Type B pancreatic cell (in vitro differentiated cells): Measurements from ENCODE around the gene ESX1. TPM values are rescaled to one million over a fixed set of nuclear protein-coding genes. Genes with fewer than 3 reads are reported as not detected.

ENCODE experiments used
- DNase-seq: peaks from one replicate; pipeline ENCODE4 v3.0.0; 2021; ENCODE audit warnings: mixed read lengths; ENCODE audit not compliant: unreplicated experiment; ENCODE audit errors: extremely low spot score
- H3K27ac Mint-ChIP-seq: 2 replicates; pipeline ENCODE4 v1.8.0; 2021; ENCODE audit warnings: mild to moderate bottlenecking, mixed read lengths
- H3K27me3 Mint-ChIP-seq: 2 replicates; pipeline ENCODE4 v1.8.0; 2021; ENCODE audit warnings: mixed read lengths
- H3K36me3 Mint-ChIP-seq: 2 replicates; pipeline ENCODE4 v1.8.0; 2021; ENCODE audit warnings: mixed read lengths
- H3K4me1 Mint-ChIP-seq: one replicate; pipeline ENCODE4 v1.8.0; 2021; ENCODE audit warnings: mixed read lengths; ENCODE audit not compliant: unreplicated experiment
- H3K4me3 Mint-ChIP-seq: 2 replicates; pipeline ENCODE4 v1.8.0; 2021; ENCODE audit warnings: mild to moderate bottlenecking, mixed read lengths
- H3K9me3 Mint-ChIP-seq: 2 replicates; pipeline ENCODE4 v1.8.0; 2021; ENCODE audit warnings: mixed read lengths
- total RNA-seq: library from RNA; stranded (reverse); gene quantifications from 2 replicates; pipeline ENCODE4 v1.2.1, GENCODE V29; 2021; ENCODE audit warnings: low replicate concordance
- TF ChIP-seq, protein P1 (sequence below): fragments of 200-600 bp; sonication (generic); conservative IDR thresholded peaks from 2 replicates; pipeline ENCODE4 v1.5.0; 2021; ENCODE audit warnings: antibody characterized with exemption, mild to moderate bottlenecking

The ESX1 gene
- total RNA-seq, 1 donor from 2014 or later = 0.19 TPM

GRCh38 chrX:104284507-104284906, 29.8 kb upstream of the ESX1 start:
- H3K9me3 Mint-ChIP-seq = no peaks in the 10 kb centered on the region

DNA sequence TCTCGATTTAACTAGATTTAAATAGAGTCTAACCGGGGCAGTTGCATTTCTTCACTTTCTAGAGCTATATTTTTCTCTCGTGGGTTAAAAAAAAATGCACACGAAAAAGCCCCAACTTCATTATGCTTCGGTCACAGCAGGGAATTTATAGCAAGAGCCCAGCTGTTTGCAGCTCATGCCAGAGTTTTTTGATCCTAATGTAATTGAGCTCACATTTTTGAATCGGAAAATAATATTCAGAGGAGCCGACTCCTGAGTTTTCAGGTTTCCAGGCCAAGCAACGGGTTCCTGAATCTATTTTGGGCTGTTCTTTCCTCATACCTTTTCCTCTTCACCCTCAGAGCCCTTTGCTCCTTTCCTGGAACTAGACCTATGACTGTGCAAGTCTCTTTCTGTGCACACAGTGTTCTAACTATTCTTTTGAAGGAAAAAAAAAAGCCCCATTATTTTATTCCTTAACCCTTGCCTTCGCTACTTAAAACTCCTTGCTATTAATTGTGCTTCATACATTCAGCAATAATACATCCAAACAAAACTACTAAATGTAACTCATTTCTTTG, 27.5 kb upstream of the ESX1 start:
- H3K9me3 Mint-ChIP-seq = peaks cover 6% of the 10 kb centered on the region
- TF ChIP-seq, protein P1, sequence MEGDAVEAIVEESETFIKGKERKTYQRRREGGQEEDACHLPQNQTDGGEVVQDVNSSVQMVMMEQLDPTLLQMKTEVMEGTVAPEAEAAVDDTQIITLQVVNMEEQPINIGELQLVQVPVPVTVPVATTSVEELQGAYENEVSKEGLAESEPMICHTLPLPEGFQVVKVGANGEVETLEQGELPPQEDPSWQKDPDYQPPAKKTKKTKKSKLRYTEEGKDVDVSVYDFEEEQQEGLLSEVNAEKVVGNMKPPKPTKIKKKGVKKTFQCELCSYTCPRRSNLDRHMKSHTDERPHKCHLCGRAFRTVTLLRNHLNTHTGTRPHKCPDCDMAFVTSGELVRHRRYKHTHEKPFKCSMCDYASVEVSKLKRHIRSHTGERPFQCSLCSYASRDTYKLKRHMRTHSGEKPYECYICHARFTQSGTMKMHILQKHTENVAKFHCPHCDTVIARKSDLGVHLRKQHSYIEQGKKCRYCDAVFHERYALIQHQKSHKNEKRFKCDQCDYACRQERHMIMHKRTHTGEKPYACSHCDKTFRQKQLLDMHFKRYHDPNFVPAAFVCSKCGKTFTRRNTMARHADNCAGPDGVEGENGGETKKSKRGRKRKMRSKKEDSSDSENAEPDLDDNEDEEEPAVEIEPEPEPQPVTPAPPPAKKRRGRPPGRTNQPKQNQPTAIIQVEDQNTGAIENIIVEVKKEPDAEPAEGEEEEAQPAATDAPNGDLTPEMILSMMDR = no peak
- DNase-seq = no peak
- no peaks in the 10 kb centered on the region for H3K4me1 Mint-ChIP-seq
- H3K36me3 Mint-ChIP-seq = no peaks in the 10 kb centered on the region
- H3K4me3 Mint-ChIP-seq = no peak overlapping the region
- no peak overlapping the region for H3K27ac Mint-ChIP-seq
- H3K27me3 Mint-ChIP-seq = no peaks in the 10 kb centered on the region

More at GRCh38 chrX:104284507-104284906, 29.8 kb upstream of the ESX1 start:
- H3K4me1 Mint-ChIP-seq = no peaks in the 10 kb centered on the region
- no peak overlapping the region for H3K4me3 Mint-ChIP-seq
- H3K27ac Mint-ChIP-seq = no peak overlapping the region
- H3K27me3 Mint-ChIP-seq = no peaks in the 10 kb centered on the region
- TF ChIP-seq, protein P1 = no peak
- no peaks in the 10 kb centered on the region for H3K36me3 Mint-ChIP-seq
- no peak for DNase-seq

GRCh38 chrX:104281564-104281963, 26.8 kb upstream of the ESX1 start:
- no peak for DNase-seq
- Mint-ChIP-seq H3K27me3 (no peaks in the 10 kb centered on the region), H3K4me3 (no peak overlapping the region), H3K36me3 (no peaks in the 10 kb centered on the region), H3K4me1 (no peaks in the 10 kb centered on the region), H3K9me3 (peaks cover 6% of the 10 kb centered on the region), H3K27ac (no peak overlapping the region)
- TF ChIP-seq, protein P1 = no peak

GRCh38 chrX:104280609-104281008, 25.9 kb upstream of the ESX1 start:
- TF ChIP-seq, protein P1 = no peak
- H3K4me3 Mint-ChIP-seq = no peak overlapping the region
- no peak for DNase-seq
- H3K27ac Mint-ChIP-seq = no peak overlapping the region
- H3K36me3 Mint-ChIP-seq = no peaks in the 10 kb centered on the region
- peaks cover 6% of the 10 kb centered on the region for H3K9me3 Mint-ChIP-seq
- H3K4me1 Mint-ChIP-seq = no peaks in the 10 kb centered on the region
- H3K27me3 Mint-ChIP-seq = no peaks in the 10 kb centered on the region

- Mint-ChIP-seq H3K4me3 (no peak overlapping the region), H3K4me1 (no peaks in the 10 kb centered on the region), H3K27ac (no peak overlapping the region), H3K9me3 (no peaks in the 10 kb centered on the region), H3K27me3 (peaks cover 28% of the 10 kb centered on the region), H3K36me3 (no peaks in the 10 kb centered on the region)
- TF ChIP-seq, protein P1 = peak; percentile 74
- DNase-seq = no peak
These were observed 16.3 kb upstream of the ESX1 start for GRCh38 chrX:104270916-104271512.
